Measurements from ENCODE around the gene KRT26. TPM values are rescaled to one million over a fixed set of nuclear protein-coding genes. Genes with fewer than 3 reads are reported as not detected.
A peak's percentile ranks its signal among the peaks of the same experiment; 100 is the strongest.
"Not testable (repeated sequence)": the region's sequence is repeated elsewhere in the genome, so short reads cannot be mapped to it uniquely, and the experiment has no call there.

KRT26 gene
- total and polyA plus RNA-seq, 8 donors = not detected

DNA sequence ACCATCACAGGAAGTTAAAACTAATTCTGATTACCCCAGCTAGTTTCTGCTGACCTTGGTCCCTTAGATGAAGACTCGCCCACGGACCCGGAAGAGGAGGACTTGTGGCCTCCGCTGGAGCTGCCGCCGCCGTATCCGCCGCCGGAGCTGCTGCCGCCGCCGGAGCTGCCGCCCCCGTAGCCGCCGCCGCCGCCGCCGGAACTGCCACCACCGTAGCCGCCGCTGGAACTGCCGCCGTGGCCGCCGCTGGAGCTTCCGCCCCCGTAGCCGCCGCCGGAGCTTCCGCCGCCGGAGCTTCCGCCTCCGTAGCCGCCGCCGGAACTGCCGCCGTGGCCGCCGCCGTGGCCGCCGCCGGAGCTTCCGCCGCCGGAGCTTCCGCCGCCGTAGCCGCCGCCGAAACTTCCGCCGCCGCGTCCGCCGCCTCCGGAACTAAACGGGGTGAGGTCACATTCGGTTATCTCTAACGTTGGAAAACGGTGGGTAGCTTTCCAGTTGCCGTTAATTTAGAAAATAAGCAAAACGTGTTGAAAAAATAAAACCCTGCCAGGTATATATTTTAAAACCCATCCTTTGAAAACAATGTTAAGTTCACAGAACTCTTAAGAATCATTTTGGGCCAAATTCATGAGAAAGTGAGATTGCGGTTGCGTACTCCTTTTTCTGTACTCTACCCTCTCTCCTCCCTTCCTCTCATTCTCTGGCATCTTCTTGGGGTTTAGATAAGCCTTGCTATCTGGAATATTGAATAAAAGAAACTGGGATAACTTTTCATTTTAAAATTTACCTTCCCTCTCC lies 46.9 kb upstream of the KRT26 start:
- ATAC-seq (peak; percentile 94), DNase-seq (peak; percentile 70 to 92 (median 82))
- Histone ChIP-seq H3K4me1 (peaks cover 0 to 8% of the 10 kb centered on the region in 2 donors), H3K9me3 (no peaks in the 10 kb centered on the region), H3K36me3 (peaks cover 0 to 11% of the 10 kb centered on the region in 2 donors), H3K27me3 (peaks cover 0 to 5% of the 10 kb centered on the region in 2 donors), H3K4me3 (peak overlapping the region; percentile 42 to 61), H3K27ac (peak overlapping the region; percentile 89 to 91)
- TF ChIP-seq, protein P1, sequence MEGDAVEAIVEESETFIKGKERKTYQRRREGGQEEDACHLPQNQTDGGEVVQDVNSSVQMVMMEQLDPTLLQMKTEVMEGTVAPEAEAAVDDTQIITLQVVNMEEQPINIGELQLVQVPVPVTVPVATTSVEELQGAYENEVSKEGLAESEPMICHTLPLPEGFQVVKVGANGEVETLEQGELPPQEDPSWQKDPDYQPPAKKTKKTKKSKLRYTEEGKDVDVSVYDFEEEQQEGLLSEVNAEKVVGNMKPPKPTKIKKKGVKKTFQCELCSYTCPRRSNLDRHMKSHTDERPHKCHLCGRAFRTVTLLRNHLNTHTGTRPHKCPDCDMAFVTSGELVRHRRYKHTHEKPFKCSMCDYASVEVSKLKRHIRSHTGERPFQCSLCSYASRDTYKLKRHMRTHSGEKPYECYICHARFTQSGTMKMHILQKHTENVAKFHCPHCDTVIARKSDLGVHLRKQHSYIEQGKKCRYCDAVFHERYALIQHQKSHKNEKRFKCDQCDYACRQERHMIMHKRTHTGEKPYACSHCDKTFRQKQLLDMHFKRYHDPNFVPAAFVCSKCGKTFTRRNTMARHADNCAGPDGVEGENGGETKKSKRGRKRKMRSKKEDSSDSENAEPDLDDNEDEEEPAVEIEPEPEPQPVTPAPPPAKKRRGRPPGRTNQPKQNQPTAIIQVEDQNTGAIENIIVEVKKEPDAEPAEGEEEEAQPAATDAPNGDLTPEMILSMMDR (IDR thresholded peaks at IDR 0.05) = no peak
- intact Hi-C loops (cut with DNase I) = no loop called here

DNA sequence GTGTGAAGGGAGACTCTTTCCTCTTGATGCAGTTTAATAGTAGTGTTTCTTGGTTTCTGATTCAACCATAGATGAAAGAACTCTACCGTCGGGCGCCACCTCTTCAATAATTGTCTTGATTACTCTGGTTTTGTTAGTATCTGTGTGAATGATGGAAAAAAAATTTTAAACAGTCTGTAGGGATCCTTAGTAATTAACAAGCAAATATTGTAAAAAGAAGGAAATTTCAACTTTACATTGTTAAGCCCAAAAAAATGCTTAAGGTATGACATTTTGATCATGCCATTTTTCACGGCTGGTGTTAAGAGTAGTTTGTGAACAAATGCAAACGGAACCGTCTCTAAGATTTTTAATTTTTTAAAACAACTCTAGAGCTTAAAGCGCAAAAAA lies 46.3 kb upstream of the KRT26 start:
- no peak for DNase-seq
- intact Hi-C loops (cut with DNase I) = no loop called here
- TF ChIP-seq, protein P1 (IDR thresholded peaks at IDR 0.05) = no peak

DNA sequence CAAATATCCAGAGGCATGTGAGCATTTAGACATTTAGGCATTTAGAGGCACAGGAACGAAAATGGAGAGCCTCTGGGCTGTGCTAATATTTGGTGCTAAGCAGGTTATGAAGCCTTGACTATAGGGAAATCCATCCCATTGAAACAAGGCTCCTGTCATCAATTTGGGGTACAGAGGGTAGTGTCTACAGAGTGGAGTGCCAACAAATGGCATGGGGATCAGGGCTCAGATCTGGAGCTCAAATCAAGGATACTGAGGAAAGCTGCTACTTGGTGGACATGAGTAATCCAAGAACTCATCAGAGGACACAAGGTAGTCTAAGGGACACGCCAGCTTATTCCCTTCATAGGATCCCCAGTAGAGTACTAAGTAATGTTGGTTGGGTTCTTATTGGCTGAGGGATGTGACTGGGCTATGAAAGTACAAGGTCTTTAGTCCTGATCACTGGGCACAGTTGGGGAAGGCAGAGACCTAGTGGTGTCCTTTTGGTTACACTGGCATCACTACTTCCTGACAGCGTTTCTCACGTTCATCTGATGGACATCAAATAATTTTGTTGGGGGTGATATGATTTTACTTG lies 45.2 kb upstream of the KRT26 start:
- H3K4me1 ChIP-seq = peaks cover 0 to 8% of the 10 kb centered on the region in 2 donors
- no peak overlapping the region for H3K27ac ChIP-seq
- TF ChIP-seq, protein P1 (IDR thresholded peaks at IDR 0.05) = no peak
- intact Hi-C loops (cut with DNase I) = no loop called here
- H3K9me3 ChIP-seq = no peaks in the 10 kb centered on the region
- DNase-seq (no peak), ATAC-seq (no peak)
- no peak overlapping the region for H3K4me3 ChIP-seq
- H3K27me3 ChIP-seq = peaks cover 4 to 17% of the 10 kb centered on the region in 2 donors
- H3K36me3 ChIP-seq = peaks cover 0 to 11% of the 10 kb centered on the region in 2 donors

More for the DNA sequence above, 46.3 kb upstream of the KRT26 start:
- no peaks in the 10 kb centered on the region for H3K9me3 ChIP-seq
- peaks cover under 1 to 5% of the 10 kb centered on the region in 2 donors for H3K27me3 ChIP-seq
- peaks cover 0 to 8% of the 10 kb centered on the region in 2 donors for H3K4me1 ChIP-seq
- ATAC-seq = no peak
- H3K4me3 ChIP-seq = peak overlapping the region; percentile 42 to 61
- peak overlapping the region; percentile 89 to 91 for H3K27ac ChIP-seq
- H3K36me3 ChIP-seq = peaks cover 0 to 11% of the 10 kb centered on the region in 2 donors

- no peak for ATAC-seq
- peaks cover 0 to 11% of the 10 kb centered on the region in 2 donors for H3K36me3 ChIP-seq
- H3K9me3 ChIP-seq = no peaks in the 10 kb centered on the region
- no peak overlapping the region for H3K27ac ChIP-seq
- peaks cover 4 to 23% of the 10 kb centered on the region in 2 donors for H3K27me3 ChIP-seq
- no peak overlapping the region for H3K4me3 ChIP-seq
- DNase-seq = no peak
- H3K4me1 ChIP-seq = peaks cover 0 to 8% of the 10 kb centered on the region in 2 donors
- intact Hi-C loops (cut with DNase I) = no loop called here
- TF ChIP-seq, protein P1 (IDR thresholded peaks at IDR 0.05) = no peak
These were observed 44.6 kb upstream of the KRT26 start for GRCh38 chr17:40816569-40816968.

- no peak overlapping the region for H3K27ac ChIP-seq
- DNase-seq = no peak
- no peak for ATAC-seq
- H3K36me3 ChIP-seq = peaks cover 0 to 11% of the 10 kb centered on the region in 2 donors
- no peaks in the 10 kb centered on the region for H3K9me3 ChIP-seq
- H3K4me3 ChIP-seq = no peak overlapping the region
- TF ChIP-seq, protein P1 (IDR thresholded peaks at IDR 0.05) = no peak
- peaks cover 4 to 32% of the 10 kb centered on the region in 2 donors for H3K27me3 ChIP-seq
- intact Hi-C loops (cut with DNase I) = no loop called here
- peaks cover 0 to 8% of the 10 kb centered on the region in 2 donors for H3K4me1 ChIP-seq
These were observed 43.4 kb upstream of the KRT26 start for GRCh38 chr17:40815381-40815780.

DNA sequence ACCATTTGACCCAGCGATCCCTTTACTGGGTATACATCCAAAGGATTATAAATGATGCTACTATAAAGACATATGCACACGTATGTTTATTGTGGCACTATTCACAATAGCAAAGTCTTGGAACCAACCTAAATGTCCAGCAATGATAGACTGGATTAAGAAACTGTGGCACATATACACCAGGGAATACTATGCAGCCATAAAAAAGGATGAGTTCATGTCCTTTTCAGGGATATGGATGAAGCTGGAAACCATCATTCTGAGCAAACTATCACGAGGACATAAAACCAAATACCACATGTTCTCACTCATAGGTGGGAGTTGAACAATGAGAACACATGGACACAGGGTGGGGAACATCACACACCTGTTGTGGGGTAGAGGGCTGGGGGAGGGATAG lies 42.7 kb upstream of the KRT26 start:
- H3K27ac ChIP-seq; intact Hi-C loops (cut with DNase I); H3K4me3 ChIP-seq; ATAC-seq; DNase-seq; H3K9me3 ChIP-seq; H3K4me1 ChIP-seq: not testable (repeated sequence)
- peaks cover 0 to 11% of the 10 kb centered on the region in 2 donors for H3K36me3 ChIP-seq
- H3K27me3 ChIP-seq = peaks cover 4 to 38% of the 10 kb centered on the region in 2 donors

Data from left lung (tissue), 10 donors.